ENCODE measurements around the gene POLR2J2.
"Not testable (repeated sequence)": the region's sequence is repeated elsewhere in the genome, so short reads cannot be mapped to it uniquely, and the experiment has no call there.

Gene POLR2J2

DNA sequence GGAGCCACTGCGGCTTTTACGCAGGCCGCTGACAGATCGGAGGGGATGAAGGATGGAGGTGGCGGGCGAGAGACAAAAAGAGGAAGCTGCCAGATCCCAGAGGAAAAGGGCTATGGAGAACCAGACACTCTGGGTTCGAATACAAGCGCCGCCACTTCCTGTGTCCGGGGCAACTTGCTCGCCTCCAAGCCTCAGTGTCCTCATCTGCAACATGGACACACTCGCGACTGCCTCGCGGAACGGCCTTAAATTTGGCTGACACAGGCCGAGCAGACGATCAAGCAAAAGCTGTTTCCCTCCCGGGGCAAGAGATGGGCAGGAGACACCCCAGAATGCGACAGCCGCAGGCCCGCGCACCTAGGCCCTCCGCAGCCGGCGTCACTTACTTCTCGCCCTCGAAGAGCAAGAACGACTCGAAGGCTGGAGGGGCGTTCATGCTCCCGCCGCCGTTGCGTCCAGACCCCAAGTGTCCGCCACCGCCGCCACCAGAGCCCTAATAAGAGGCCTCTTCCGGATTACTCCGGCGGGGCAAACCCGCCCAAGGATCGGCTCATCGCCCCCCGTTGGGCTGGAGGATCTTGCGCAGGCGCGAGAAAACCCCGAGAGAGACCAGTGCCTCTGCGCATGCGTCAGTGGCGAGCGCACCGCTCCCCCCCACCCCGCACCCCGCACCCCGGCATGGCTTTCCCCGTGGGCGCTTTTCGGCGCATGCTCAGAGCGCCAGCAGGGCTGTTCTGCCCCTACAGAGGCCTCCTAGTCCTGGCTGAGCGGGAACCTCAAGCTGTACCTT, at the start of gene POLR2J2:
Gene POLR2J2, minus strand, starts transcription at position 498 of the 790 bp plus-strand sequence. Its CDS starts 62 bp downstream, at position 436.
- DNase-seq, result not testable (repeated sequence)

DNA sequence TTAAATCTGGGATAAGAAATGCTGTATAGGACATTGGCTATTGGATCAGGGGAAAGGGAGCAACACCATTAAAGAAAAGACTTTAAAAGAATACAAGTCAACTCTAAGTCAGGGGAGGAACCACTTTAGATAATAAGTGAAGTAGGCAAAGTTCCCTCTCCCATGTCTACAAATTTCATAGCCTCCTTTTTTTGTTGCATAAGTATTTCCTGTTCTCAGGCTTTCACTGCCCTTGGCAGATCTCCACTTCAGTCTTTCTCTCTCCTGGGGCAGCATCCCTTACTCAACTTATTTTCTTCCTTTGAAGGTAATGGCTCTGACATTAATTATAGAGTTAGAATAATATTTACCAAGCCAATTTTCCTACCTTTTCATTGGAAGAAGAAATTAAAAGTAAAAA, 47.0 kb upstream of the POLR2J2 start:
- not testable (repeated sequence) for DNase-seq

DNA sequence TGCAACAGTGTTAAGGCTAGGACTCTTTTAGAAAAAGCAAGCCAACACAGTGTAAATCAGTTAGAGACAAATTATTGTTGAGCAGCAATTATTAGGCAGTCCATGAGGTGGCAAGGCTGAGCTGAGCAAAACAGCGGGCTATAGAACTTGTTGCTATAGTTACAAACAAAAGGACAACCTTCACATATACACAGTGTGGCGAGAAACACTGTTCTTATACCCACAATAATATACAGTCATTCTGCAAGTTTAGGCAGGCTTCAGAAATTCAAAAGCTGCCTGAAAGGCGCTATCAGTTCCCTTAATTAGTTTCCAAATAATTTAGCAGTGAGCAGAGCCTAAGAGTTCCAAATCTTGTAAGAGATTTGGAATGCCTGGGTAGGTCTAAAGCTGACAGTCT, 44.3 kb upstream of the POLR2J2 start:
- not testable (repeated sequence) for DNase-seq

DNA sequence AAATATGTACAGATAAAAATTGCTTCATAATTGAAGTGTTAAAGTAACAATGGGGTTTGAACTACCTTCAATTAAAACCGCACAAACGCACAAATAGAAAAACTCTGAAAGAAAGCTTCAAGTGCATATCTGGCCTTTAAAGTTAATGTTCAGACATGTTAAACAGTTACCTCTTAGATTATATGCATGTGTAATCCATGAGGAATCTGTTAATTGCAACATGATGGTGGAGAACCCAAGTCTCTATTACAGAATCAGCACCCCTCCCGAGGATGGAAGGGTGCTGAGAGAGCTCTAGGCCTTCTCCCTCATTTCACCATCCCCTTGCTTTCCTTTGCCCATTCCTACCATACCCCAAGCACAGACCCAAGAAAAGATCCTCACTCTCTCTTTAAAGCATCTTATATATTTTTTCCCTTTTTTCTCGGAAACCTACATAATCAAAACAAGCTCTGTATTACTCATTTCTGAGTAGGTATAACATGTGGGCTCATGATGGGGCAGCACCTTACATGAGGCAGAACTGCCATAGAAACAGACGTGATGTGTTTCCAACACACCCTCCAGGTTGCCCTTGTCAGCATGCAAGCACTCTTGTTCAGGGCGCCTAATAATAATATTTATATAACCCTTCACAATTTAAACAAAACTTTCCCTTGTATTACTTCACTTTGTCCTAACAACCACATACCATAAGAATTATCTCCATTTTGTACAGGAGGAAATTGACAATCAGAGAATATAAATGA, 43.5 kb upstream of the POLR2J2 start:
- not testable (repeated sequence) for DNase-seq

DNA sequence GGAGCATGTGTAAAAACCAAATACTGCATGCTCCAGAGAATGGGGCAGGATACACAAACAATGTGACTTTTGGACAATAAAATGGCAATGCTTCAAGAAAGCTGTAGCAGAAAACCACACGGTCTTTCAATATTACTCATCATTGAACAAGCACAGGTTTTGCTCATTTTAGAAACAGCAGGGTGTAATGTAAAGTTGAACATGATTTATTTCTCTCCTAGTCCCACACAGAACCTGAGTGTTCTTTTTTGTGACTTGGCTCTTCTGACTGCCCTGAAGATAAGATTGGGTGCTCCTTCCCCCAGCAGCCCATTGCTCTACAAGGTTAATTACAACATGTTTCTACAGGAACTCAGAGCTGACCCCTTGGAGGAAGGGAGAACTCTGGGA, 42.2 kb upstream of the POLR2J2 start:
- not testable (repeated sequence) for DNase-seq

DNA sequence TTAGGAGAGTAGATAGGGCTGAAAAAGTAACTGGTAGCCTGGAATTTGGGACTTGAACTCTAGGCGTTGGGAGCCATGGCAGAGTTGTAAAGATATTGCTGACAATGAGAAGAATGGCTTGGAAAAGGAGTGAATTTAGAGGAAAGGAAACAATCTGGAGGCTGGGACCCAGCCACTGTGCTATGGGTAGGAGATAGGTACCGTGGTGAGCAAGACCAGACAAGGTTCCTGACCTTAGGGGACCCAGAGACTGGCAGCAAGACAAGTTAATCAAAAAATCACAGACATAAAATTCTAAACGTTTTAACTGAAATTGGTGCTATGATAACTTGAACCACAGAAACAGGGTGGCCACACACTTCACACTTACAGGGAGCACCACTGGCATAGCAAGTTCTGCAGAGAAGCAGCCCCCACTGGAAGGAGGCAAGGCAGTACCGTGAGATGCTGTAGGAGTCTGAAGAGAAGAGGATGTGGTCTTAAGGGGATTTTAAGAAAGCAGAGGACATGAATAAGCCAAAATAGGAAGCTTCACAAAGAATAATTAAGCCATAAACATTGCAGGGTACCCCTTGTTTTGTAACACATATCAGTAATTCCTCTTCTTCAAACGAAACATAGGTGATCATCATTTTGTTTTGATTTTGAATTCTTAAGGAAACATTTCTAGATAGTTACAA, 41.7 kb upstream of the POLR2J2 start:
- DNase-seq, result not testable (repeated sequence)

DNA sequence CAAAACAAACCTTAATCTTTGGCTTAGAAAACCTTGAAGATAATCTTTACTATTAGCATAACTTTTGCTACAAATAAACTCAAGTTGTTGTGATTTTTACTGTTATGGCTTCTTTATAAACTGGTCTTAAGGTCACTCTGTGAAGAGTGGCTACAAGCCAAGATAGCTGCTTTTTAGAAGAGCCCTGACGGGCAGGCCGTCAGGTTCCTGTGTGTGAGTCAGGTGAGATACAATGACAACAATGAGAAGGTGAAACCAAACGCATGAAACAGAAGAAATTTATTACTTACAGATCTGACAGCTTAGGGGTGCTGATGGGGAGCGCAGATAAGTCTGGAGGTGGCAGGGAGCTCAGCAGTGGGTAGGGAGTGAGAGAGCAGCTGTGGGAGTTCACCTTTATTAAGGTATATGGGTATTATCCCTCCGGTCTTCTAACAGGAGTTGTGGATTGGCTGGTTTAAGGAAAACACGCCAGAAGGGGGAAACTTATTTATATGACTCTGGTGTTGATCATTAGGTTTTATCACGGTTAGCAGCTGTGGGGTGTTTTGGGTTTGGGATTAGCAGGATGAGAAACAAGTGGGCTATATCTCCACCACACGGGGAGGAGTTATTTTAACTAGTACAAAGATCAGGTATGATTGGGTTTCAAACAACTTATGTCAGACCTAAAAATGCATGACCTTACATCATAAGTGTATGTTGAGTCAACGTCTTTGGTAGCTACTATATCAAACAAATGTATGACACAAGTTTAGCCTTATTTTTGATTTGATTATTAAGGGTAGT, 27.7 kb upstream of the POLR2J2 start:
- peak in 1 of 2 experiments; percentile 27 for DNase-seq

DNA sequence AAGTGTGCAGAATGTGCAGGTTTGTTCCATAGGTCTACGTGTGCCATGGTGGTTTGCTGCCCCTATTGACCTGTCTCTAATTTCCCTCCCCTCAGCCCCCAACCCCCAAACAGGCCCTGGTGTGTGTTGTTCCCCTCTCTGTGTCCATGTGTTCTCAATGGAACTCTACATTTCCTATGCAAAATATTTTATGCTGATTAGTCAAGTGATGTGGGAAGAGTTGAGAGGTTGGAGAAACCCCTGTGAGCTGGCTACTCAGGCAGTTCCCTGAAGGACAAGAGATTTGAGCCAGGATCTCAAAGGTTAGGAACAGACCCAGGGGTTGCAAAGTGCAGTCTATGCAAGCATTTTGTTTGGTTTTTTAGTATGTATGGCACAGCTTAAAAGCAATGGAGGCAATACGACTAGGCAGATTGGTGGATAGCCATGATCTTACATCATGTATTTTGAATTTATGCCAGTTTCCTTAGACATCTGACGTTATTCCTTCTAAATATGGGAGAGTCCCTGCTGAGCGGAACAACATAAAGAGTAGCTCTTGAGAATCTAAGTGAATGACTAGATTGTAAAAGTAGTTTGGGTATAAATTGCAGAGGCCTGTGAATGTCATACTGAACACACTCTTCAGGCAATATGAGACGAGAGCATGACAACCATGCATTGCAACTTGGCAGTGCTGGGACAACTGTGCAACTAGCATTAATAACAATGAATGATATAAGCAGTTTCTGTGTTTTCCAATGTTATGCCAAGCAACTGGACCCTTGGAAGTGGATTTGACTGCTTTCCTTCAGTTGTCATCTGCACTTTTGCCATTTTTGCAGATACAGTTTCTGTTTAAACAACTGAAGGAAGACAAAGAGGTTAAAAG, 26.4 kb upstream of the POLR2J2 start:
- not testable (repeated sequence) for DNase-seq

DNA sequence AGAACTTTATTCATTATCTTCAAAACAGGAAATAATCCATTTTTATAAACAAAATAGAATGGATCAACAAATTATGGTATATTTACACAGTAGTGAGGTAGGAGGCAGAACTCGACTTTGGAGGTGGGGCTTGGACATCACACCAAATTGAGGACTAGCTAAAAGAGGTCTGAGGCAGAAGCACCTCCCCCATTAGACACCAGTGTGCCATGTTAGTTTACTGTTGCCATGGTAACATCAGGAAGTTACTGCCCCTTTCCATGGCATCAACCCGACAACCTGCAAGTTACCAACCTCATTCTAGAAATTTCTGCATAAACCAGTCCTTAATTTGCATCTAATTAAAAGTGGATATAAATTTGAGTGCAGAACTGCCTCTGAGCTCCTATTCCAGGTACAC, 24.5 kb upstream of the POLR2J2 start:
- DNase-seq, result not testable (repeated sequence)

DNA sequence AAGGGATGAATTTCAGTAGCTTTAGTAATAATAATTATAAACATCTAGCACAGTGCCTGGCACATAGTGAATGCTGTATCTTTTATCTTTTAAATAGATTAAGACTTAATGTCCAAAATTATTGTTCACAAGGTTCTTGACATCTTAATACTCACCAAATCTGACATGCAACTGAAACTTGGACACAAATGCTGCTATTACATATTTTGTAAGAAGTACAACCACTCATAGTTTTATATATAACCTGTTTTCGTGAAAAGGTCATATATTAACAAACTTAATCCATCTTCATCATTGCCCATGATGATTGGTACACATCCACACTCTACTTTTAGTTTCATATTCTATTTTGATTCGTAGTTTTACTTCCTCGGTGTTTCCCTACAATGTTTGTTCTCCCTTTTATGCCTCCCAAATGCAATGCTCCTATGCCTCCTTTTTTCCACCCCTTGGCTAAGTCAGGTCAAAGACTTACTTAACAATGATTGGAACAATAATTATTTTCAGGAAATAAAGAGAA, 23.6 kb upstream of the POLR2J2 start:
- not testable (repeated sequence) for DNase-seq

DNA sequence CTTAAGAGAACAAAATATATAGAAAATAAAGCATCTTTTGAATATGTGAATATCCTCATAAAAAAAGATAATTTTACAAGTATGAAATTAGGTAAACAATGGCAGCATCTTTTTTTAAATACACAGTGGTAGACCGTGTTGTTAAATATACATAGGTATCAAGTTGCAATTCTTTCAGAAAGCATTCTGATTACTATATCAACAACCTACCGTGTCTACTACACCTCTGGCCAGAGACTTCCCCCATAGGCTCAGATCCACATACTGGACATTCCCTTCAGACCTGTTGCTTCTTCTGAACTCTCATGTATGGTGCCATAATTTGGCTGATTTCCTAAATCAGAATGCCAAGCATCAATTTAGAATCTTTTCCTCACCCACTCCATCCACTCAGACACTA, 22.5 kb upstream of the POLR2J2 start:
- DNase-seq, result not testable (repeated sequence)

DNA sequence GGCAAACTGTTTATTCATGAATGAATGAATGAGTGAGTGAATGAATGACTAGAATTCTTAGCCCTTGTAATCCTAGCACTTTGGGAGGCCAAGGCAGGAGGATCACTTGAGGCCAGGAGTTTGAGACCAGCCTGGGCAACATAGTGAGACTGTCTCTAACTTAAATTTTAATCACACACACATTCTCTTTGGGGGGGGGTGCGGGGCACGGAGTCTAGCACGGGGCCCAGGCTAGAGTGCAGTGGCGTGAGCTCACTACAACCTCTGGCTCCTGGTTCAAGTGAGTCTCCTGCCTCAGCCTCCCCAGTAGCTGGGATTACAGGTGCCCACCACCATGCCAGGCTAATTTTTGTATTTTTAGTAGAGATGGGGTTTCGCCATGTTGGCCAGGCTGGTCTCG, 19.1 kb upstream of the POLR2J2 start:
- not testable (repeated sequence) for DNase-seq

DNA sequence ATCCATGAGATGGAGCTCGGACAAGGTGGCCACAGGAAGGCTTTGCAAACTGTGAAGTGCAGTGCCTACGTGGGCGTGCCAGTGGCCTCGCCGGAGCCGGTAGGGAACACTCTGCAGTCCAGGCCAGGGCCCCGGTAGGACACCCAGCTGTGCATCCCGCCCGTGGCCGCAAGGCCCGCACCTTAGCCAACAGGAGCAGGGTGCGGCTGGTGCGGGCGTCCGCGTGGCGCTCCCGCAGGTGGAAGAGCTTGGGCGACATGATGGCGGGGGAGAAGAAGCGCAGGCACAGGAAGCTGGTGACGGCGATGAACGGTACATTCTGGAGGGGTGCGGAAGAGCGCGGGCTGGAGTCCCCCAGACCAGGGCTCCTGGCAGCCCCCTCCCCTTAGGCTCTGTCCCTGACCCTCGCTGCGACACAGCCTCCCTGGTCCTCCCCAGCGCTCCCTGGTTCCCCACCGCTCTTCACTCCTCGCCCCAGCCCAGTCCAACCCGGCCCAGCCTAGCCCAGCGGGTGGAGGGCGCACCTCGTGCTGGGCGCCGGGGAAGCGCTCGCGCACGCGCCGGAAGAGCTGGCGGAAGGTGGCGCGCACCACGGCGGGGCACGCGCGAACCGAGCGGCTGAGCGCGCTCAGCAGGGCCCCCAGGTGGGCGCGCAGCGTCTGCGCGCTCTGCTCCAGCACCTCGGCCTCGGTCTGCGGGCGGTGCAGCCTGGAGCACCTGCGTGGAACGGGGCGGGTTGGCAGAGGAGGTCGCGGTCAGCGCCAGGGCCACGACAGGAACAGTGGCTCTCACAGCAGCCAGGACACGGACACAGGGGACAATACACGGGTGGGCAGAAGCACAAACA, 18.2 kb upstream of the POLR2J2 start:
- not testable (repeated sequence) for DNase-seq

DNA sequence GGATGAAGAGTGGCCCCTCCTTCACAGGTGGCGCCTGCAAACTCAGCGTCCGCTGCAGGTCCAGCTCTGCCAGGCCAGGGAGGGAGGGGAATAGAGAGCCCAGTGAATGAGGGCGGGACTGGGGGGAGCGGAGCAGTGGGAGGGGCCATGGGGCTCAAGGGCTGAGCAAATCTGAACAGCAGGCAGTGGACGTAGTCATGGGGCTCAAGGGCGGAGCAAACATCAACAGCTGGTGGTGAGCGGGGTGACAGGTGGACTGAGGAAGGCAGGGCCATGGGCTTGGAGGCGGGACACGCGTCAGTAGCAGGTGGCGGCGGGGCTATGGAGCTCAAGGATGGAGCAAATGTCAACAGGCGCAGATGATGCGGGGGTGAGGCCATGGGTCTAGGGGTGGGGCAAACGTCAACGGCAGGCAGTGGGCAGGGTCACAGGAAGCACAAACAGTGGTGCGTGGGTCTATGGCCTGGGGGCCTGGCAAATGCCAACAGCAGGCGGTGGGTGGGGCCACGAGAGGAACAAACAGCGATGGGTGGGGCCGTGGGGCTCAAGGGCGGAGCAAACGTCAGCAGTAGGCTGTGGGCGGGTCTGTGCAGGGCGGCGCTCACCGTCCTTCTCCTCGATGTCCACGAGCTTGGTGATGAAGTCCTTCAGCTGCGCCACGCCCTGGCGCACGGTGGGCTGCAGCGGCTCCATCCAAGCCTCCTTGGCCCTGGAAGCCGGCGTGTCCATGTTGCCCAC, 17.0 kb upstream of the POLR2J2 start:
- not testable (repeated sequence) for DNase-seq

DNA sequence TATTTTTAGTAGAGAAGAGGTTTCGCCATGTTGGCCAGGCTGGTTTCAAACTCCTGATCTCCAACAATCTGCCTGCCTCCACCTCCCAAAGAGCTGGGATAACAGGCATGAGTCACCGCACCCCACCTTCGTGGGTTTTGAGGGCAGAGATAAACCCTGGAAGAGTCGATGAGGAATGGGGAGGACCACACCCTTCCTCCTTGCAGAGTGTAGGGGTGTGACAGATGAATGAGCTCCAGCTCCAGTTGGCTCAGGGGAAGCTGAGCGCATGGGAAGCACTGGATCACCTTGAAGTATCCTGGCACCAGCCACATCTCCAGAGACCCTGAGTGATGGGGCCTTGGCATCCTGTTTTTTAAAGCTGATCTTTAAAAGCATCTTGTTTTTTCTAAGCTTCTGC, 11.1 kb upstream of the POLR2J2 start:
- DNase-seq, result not testable (repeated sequence)

DNA sequence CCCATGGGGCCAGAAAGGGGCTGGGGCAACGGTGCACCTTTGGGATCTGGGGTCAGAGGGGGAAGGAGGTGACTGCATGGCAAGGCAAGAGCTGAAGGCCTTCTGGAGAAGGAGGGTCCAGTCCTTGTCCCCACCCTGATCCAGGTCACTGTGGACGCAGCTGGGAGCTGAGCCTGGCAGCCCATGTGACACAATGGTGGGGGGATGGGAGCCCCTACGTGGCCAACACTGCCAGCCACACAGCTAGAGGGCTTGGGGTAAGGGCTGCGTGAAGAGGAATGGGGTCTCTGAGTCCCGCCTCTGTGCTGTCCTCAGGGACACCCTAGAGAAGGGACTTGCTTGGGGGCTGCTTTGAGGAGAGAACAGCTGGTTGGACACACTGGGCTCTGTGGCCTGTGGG, 9.3 kb upstream of the POLR2J2 start:
- DNase-seq, result not testable (repeated sequence)

DNA sequence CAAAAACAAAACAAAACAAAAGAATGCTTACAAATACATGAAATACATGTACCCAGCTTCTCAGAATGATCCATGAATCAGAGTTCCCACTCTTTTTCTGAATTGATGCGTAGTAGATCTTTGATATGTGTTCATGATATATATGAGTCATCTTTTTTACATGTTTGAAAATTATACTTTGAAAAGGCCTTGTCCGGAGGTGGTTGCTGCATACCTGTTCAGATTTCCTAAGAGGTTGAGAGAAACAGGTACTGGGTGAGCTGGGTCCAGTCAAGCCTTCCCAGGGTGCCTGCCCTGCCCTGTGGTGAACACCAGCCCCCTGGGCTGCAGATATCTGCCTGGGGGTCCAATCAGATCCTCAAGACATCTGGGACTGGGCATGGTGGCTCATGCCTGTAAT, 4.1 kb upstream of the POLR2J2 start:
- not testable (repeated sequence) for DNase-seq

DNA sequence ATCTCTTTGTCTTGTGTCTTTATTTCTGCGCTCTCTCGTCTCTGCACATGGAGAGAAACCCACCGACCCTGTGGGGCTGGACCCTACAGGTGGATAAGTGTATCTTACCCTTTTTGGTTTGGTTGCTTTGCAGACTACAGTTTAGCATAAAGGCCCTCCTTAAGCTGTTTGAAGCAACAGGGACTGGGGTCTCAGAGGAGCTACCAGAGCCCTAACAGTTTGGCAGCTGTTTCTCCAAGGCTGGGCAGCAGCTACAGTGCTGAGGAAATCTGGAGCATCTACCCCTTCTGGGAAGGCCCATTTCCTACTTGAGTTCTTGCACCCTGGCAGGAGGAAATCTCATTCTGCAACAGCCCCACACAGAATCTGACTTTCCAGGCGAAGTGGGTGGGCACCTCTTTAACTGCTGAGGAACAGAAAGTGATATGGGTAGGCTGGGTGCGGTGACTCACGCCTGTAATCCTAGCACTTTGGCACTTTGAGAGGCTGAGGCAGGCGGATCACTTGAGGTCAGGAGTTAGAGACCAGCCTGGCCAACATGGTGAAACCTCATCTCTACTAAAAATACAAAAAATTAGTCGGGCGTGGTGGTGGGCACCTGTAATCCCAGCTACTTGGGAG, 2.1 kb upstream of the POLR2J2 start:
- not testable (repeated sequence) for DNase-seq

DNA sequence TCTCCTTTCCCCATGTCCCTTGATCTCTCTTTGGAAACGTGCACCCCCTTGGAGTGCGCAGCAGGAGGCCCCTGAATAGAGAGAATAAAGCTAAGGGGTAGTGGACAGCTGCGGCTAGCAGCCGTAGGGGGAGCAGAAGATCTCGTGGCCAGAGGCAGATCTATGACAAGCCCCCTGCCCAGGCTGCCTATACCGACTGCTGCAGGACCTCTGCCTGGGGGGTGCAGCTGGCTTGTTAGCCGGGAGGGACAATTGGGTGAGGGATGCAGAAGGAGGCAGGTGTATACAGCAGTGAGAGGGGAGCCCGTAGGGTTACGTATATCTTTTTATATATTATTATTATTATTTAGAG, 469 bp upstream of the POLR2J2 start:
- DNase-seq, result not testable (repeated sequence)
